ENCODE results near the gene DAB2IP.

Gene DAB2IP

DNA sequence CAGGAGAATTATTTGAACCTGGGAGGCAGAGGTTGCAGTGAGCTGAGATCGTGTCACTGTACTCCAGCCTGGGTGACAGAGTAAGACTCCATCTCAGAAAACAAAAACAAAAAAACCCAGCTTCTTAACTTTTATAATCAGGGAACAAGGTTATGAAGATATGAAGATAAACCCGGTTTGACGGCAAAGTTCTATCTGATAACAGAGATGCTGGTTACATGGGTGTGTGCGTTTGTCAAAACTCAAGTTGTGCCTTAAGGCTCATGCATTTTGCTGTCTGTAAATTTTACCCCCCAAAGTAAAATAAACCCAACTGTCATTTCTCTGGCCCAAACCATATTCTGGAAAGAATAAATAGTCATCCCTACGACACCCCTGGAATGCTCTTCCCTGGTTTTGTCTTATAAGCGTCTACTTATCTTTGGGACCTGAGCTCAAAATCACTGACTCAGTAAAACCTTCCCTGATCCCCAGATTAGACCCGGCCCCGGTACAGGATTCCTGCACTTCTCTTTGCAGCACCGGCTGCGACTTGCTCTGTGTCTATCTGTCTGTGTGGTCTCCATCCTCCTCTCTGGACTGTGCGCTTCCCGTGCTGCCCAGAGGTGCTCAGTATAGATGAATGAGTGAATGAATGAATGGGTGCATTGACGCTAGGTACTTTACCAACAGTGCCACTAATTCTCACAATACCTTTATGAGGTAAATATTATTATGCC is 172.2 kb downstream of the DAB2IP start:
- DNase-seq: no peak

DNA sequence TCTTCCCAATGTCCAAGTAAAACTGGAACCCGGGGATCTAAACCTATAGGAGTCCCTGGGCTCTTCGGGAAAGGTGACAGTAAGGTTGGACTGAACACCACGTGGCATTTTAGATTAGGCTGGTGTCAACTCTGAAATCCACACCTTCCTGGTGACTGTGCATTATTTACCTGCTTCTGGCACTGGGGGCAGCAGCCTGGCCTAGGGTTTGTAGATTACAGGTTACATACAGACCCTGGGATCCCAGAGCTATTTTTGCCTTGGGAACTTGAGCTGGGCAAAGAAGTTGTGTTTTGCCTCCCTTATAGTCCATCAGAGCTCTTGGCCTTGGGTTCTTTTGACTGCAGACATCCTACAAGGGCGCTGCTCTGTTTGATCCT is 173.2 kb downstream of the DAB2IP start:
- DNase-seq: no peak

DNA sequence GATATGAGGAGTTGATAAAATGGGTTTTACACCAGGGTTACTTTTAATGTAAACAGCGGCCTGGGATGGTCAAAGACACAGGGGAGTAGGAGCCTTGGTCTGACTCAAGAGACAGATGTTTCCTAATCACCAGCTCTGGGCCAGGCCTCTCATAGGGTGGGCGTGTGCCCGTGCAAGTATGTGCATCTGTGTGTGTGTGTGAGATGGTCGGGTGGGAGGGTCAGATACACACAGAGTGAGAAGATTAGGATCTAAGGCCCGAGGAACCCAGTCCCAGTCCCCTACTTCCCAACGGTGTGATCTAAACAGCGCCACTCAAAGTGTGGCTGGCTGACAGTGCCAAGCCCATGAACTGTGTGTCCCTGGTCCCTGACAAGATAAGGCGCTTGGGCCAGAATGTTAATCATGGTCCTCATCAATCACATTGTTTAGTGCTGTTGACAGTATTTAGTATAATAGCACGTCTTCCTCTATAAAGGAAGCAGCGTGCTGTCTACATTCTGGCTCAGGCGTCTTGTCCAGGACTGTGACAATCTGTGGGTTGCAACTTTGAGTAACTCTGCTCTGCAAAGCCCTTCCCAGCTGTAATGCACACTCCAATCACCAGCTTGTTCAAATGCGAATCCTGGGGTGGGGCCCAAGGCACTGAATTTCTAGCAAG is 173.7 kb downstream of the DAB2IP start:
- DNase-seq: no peak

DNA sequence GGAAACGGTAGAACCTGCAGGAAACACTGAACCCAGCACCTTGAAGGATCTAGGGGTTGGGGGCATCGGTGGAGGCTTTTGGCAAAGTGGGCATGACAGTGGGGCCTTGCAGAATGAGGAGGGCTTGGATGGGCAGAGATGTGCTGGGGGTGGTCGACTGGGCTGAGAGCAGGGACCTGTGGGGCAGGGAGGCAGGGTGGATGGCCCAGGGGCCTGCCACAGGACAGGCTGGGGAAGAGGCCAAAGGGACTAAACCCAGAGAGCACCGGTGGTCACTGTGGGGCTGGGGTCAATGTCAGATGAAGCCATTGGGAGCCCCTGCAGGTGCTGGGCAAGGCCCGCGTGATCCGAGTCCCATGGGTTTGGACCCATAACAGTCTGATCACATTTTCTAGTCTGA is 175.3 kb downstream of the DAB2IP start:
- no peak for DNase-seq

DNA sequence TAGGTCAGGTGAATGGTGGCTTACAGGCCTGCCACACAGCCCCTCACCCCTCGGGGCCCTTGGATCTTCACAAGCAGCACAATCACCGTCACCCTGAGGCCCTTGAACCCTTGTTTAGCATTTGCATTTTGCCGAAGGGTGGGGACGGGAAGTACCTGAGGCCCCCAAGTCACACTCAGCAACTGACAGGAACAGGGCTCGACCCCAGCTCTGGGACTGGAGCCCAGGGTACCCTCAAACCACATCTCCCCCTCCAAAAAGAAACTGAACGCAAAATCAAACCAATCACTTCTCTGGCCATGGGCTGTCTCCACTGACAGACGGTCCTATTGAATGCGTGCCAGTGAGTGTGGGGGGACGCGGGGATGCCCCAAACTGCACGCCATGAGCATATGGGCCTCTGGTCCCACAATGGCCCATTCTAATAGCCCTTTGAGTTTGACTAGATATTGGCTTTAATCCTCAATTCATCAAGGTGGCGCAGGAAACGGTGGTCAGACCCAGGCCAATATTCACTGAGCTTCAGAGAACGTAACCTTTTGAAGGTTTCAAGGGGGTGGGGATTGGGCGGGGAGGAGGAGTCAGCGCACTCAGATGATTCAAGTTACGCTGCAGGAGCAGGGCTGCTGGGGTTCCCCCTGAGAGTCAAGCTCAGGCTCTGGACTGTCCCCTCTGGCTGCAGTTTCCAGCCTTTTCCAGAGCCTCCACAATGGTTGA is 176.0 kb downstream of the DAB2IP start:
- no peak for DNase-seq

DNA sequence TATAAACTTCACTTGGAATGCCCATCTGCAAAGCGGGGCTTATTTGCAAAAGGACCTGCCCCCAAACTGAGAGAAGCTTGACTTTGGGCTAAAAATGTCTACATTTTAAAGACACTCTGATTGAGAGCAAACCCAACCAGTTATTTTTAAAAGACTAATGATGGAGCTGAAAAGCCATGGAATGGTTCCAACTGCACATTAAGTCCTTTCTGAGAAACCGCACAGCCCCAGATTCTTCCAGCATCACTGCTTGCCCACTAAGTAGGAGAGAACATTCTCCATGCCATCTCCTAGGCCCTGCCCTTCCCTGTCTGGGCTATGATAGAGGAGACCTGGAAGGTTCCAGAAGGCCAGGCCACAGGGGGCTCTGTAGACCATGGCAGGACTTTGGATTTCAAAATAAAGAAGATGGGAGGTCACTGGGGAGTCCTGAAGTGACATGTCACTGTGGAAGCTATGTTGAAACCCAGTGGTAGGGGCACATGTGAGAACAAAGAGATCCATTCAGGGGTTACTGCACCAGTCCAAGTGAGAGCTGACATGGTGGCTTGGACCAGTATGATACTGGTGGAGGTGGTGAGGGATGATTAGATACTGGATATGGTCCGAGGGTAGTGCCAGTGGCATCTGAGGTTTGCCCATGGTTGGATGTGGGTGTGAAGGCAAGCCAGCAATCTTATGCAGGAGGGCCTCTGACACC is 179.2 kb downstream of the DAB2IP start:
- DNase-seq: no peak

DNA sequence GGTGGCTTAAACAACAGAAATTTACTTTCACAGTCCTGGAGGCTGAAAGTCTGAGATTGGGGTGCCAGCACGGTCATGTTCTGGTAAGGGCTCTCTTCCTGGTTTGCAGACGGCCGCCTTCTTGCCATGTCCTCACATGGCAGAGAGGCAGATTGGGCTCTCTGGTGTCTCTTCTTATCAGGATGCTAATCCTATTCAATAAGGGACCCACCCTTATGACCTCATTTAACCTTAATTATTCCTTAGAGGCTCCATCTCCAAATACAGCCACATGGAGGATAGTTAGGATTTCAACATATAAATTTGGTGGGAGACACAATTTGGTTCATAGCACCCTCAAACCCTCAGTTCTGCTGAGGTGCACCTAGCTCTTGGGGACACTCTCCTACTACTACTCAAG is 180.4 kb downstream of the DAB2IP start:
- no peak for DNase-seq

DNA sequence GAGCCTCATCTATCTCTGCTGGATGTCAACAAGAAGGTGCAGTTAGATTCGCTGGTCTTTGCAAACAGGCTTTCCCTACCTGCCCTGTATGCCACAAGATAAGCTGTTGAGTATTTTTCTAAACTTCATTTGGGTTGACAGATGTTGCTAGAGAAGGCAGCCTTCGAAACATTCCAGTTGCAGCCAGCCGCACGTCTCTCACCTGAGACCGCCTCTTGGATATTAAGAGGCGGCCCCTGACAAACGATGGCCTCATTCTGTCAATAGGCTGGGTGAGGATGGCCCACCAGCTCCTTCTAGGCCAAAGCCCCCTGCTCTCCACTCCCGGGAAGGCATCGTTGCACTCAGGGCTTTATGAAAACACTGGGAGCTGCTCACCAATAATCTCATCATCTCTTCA is 181.6 kb downstream of the DAB2IP start:
- DNase-seq: no peak
